Iris pigment epithelial cell (primary cell): ENCODE data around the gene RBMS2.
A peak's percentile ranks its signal among the peaks of the same experiment; 100 is the strongest.
"Not testable (repeated sequence)": the region's sequence is repeated elsewhere in the genome, so short reads cannot be mapped to it uniquely, and the experiment has no call there.

Experiments used
- DNase-seq: peaks from one replicate; pipeline ENCODE4 v3.0.0-alpha.2; 2011; ENCODE audit warnings: low read depth

The RBMS2 gene

GRCh38 chr12:56521590-56522371, at the start of gene RBMS2:
RBMS2 (plus strand) TSS chr12:56521820; CDS start chr12:56522024, 204 bp downstream.
- peak; percentile 96 for DNase-seq

GRCh38 chr12:56474389-56474788, 47.2 kb upstream of the RBMS2 start:
- DNase-seq, result no peak

GRCh38 chr12:56476143-56476542, 45.5 kb upstream of the RBMS2 start:
- no peak for DNase-seq

- DNase-seq, result no peak
Observed at GRCh38 chr12:56476972-56477432, 44.6 kb upstream of the RBMS2 start.

GRCh38 chr12:56477521-56478225, 43.9 kb upstream of the RBMS2 start:
- no peak for DNase-seq

GRCh38 chr12:56479625-56480024, 42.0 kb upstream of the RBMS2 start:
- no peak for DNase-seq

- DNase-seq, result no peak
Observed at GRCh38 chr12:56484566-56484965, 37.1 kb upstream of the RBMS2 start.

GRCh38 chr12:56486694-56487093, 34.9 kb upstream of the RBMS2 start:
- no peak for DNase-seq

- no peak for DNase-seq
Observed at GRCh38 chr12:56487448-56488040, 34.1 kb upstream of the RBMS2 start.

- peak; percentile 75 for DNase-seq
Observed at GRCh38 chr12:56488041-56488955, 33.3 kb upstream of the RBMS2 start, which contains the start of gene GLS2. GLS2 (minus strand) TSS chr12:56488161; CDS start chr12:56488118, 43 bp downstream.

GRCh38 chr12:56490360-56490759, 31.3 kb upstream of the RBMS2 start:
- DNase-seq, result no peak

- DNase-seq, result not testable (repeated sequence)
Observed at GRCh38 chr12:56493409-56494105, 28.1 kb upstream of the RBMS2 start.

- DNase-seq, result not testable (repeated sequence)
Observed at GRCh38 chr12:56494106-56494415, 27.6 kb upstream of the RBMS2 start.

- DNase-seq, result not testable (repeated sequence)
Observed at GRCh38 chr12:56494481-56494880, 27.1 kb upstream of the RBMS2 start.

GRCh38 chr12:56496704-56497103, 24.9 kb upstream of the RBMS2 start:
- peak; percentile 10 for DNase-seq

GRCh38 chr12:56498126-56498902, 23.3 kb upstream of the RBMS2 start:
- DNase-seq, result not testable (repeated sequence)

GRCh38 chr12:56499452-56499851, 22.2 kb upstream of the RBMS2 start:
- DNase-seq, result not testable (repeated sequence)

GRCh38 chr12:56499879-56500278, 21.7 kb upstream of the RBMS2 start:
- not testable (repeated sequence) for DNase-seq

- no peak for DNase-seq
Observed at GRCh38 chr12:56510786-56511185, 10.8 kb upstream of the RBMS2 start.

GRCh38 chr12:56514014-56514318, 7.7 kb upstream of the RBMS2 start:
- not testable (repeated sequence) for DNase-seq

GRCh38 chr12:56517854-56518253, 3.8 kb upstream of the RBMS2 start:
- DNase-seq, result no peak
